IPS-NIHi11 (cell line): ENCODE results near the gene ASCL2.

ENCODE experiments used
- DNase-seq: peaks from one replicate; pipeline ENCODE4 v3.0.0; 2012; ENCODE audit warnings: mixed read lengths, low spot score

ASCL2 gene

GRCh38 chr11:2308713-2309112 is 38.3 kb upstream of the ASCL2 start:
- DNase-seq = no peak

GRCh38 chr11:2307501-2308331 is 37.3 kb upstream of the ASCL2 start:
- DNase-seq = no peak

GRCh38 chr11:2306877-2307500 is 36.6 kb upstream of the ASCL2 start:
- DNase-seq = no peak

- no peak for DNase-seq
Measured at GRCh38 chr11:2306452-2306823, 36.0 kb upstream of the ASCL2 start.

- no peak for DNase-seq
Measured at GRCh38 chr11:2305788-2306451, 35.5 kb upstream of the ASCL2 start.

- DNase-seq = peak; percentile 87
Measured at GRCh38 chr11:2305140-2305778, 34.9 kb upstream of the ASCL2 start.

- no peak for DNase-seq
Measured at GRCh38 chr11:2304506-2305139, 34.2 kb upstream of the ASCL2 start.

GRCh38 chr11:2303627-2304505 is 33.5 kb upstream of the ASCL2 start:
- no peak for DNase-seq

GRCh38 chr11:2302896-2303626 is 32.7 kb upstream of the ASCL2 start:
- no peak for DNase-seq

GRCh38 chr11:2302306-2302895 is 32.0 kb upstream of the ASCL2 start:
- DNase-seq = no peak

GRCh38 chr11:2301631-2302305 is 31.4 kb upstream of the ASCL2 start, which contains the start of the genes C11orf21 and TSPAN32:
Gene C11orf21 (minus strand): TSS chr11:2301918. CDS start chr11:2301808, 110 bp downstream.
Gene TSPAN32 (plus strand): TSS chr11:2302013. CDS start chr11:2302150, 137 bp downstream.
- DNase-seq = no peak

- DNase-seq = no peak
Measured at GRCh38 chr11:2300936-2301630, 30.7 kb upstream of the ASCL2 start.

- no peak for DNase-seq
Measured at GRCh38 chr11:2300290-2300935, 30.0 kb upstream of the ASCL2 start.

GRCh38 chr11:2299773-2300172 is 29.4 kb upstream of the ASCL2 start:
- no peak for DNase-seq

- peak; percentile 81 for DNase-seq
Measured at GRCh38 chr11:2298795-2299761, 28.7 kb upstream of the ASCL2 start.

GRCh38 chr11:2298131-2298794 is 27.9 kb upstream of the ASCL2 start:
- DNase-seq = no peak
